ENCODE measurements around the gene SH2D3A. TPM values are rescaled to one million over a fixed set of nuclear protein-coding genes. Genes with fewer than 3 reads are reported as not detected.

The SH2D3A gene
- total RNA-seq, 1 donor from 2014 or later, result 0.15 TPM

- intact Hi-C loops (cut with micrococcal nuclease), result no loop called here
- DNase-seq, result peak; percentile 73
- ATAC-seq, result peak; percentile 2
Observed at GRCh38 chr19:6739883-6740588, 27.2 kb downstream of the SH2D3A start.

DNA sequence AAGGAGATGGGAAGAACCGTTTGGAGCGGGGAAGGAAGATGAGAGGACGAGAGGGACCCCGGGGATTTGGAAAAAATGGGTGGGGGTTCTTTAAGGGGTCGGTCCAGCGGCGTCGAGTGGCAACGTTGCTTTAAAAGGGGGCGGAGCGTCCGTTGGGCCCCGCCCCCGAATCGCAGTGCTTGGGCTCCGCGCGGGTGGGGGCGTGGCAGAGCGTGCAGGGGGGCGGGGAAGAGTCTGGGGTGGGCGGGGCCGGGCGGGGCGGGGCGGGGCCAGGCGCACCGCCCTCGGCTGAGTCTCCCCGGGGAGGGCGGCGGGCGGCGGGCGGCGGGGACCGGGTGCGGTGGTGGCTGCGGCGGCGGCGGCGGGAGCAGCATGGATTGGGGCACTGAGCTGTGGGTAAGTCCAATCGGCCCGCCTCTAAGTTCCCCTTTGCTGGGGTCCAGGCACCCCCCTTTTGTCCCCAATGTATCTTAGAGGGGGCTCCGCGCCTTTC lies 27.8 kb downstream of the SH2D3A start, which contains the start of gene TRIP10:
Gene TRIP10, plus strand, starts transcription at position 291 of the 493 bp plus-strand sequence. Its CDS starts 82 bp downstream, at position 373.
- intact Hi-C loops (cut with micrococcal nuclease), result no loop called here
- ATAC-seq, result peak; percentile 37
- peak; percentile 96 for DNase-seq

- intact Hi-C loops (cut with micrococcal nuclease), result no loop called here
- DNase-seq, result peak; percentile 73
Observed at GRCh38 chr19:6738787-6739389, 28.3 kb downstream of the SH2D3A start.

GRCh38 chr19:6737873-6738786 lies 29.1 kb downstream of the SH2D3A start:
- intact Hi-C loops (cut with micrococcal nuclease), result no loop called here
- ATAC-seq (peak; percentile 46), DNase-seq (peak; percentile 93)

More at GRCh38 chr19:6738787-6739389, 28.3 kb downstream of the SH2D3A start:
- ATAC-seq, result no peak

- intact Hi-C loops (cut with micrococcal nuclease), result no loop called here
- DNase-seq, result peak; percentile 100
- peak; percentile 83 for ATAC-seq
Observed at GRCh38 chr19:6737284-6737872, 29.9 kb downstream of the SH2D3A start, which contains the start of gene GPR108. GPR108 (minus strand) TSS chr19:6737580; CDS start chr19:6737576, 4 bp downstream.

DNA sequence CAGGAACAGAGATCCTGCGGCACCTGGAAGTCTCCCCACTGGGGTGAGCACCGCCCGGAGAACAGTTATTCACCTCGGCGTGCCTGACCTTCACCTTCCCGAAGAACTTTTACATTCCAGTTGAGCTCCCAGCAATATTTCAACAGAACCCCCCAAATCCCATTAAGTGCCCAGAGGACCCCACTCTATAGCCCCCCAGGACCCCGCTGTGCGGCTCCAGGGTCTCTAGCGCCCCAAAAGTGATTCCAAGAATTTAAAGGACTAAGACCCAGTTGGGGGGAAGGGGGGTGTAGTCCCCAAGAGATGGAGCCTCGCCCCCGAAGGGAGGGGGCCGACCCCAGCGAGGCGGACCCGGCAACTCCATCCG lies 30.3 kb downstream of the SH2D3A start:
- no peak for ATAC-seq
- intact Hi-C loops (cut with micrococcal nuclease), result no loop called here
- no peak for DNase-seq

DNA sequence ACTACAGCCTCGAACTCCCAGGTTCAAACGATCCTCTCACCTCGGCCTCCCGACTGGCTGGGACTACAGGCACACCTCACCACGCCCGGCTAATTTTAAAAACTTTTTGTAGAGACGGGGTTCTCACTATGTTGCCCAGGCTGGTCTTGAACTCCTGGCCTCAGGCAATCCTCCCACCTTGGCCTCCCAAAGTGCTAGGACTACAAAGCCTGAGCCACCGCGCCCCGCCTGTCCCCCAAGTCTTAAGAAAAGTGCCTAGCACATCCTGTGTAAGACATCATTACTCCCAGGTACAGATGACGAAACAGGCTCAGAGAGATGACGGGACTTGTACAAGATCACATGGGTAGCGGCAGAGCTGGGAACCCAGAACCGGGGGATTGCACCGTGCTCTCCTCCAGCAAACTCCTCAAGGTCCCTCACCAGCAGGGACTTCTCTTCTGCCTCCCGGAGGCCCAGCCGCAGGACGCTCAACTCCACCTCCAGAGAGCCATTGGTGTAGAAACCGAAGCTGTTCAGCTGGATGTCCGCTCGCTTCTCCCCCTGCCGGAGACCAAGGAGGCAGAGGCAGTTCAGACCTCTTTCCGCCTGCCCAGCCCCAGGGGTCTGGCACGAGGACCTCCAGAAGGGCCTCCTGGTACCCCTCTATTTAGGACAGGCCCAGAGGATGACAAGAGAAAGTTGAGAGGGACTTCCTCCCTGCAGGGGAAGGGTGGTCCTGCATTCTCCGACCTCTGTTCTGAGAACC lies 30.9 kb downstream of the SH2D3A start:
- DNase-seq (peak; percentile 83), ATAC-seq (peak; percentile 22)
- intact Hi-C loops (cut with micrococcal nuclease), result no loop called here

- ATAC-seq (no peak), DNase-seq (no peak)
- intact Hi-C loops (cut with micrococcal nuclease), result no loop called here
Observed at GRCh38 chr19:6735181-6735911, 31.9 kb downstream of the SH2D3A start.

GRCh38 chr19:6734096-6734696 lies 33.0 kb downstream of the SH2D3A start:
- intact Hi-C loops (cut with micrococcal nuclease), result no loop called here
- ATAC-seq, result no peak
- peak; percentile 25 for DNase-seq

GRCh38 chr19:6733338-6734095 lies 33.7 kb downstream of the SH2D3A start:
- intact Hi-C loops (cut with micrococcal nuclease), result no loop called here
- DNase-seq, result no peak
- no peak for ATAC-seq

DNA sequence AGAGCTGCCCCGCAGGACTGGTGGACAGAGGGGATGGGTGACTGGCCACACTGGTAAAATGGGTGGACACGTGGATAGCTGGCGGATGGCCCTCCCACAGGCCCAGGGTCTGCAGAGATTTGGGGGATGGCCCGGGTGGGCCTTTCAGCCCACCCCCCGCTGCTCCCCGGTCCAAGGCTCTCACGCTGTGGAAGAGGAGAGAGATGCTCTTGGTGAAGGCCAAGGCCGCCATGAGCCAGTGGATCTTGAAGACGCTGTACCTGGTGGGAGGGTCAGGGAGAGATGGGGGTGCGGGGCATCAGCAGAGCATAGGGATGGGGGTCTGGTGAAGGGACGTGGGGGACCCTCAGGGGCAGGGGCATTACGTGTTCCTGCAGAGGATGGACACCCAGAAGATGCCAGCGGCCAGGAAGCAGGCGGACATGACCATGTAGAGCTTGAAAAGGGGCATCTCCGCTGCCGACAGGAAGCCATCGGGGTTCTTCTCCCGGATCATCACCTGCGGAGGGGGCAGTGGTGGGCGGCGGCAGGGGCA lies 34.4 kb downstream of the SH2D3A start:
- intact Hi-C loops (cut with micrococcal nuclease), result no loop called here
- ATAC-seq (no peak), DNase-seq (no peak)

- ATAC-seq (no peak), DNase-seq (peak; percentile 24)
- intact Hi-C loops (cut with micrococcal nuclease), result no loop called here
Observed at GRCh38 chr19:6731822-6732221, 35.4 kb downstream of the SH2D3A start.

- DNase-seq (peak; percentile 22), ATAC-seq (no peak)
- intact Hi-C loops (cut with micrococcal nuclease), result no loop called here
Observed at GRCh38 chr19:6730941-6731670, 36.1 kb downstream of the SH2D3A start.

- ATAC-seq (peak; percentile 39), DNase-seq (no peak)
- intact Hi-C loops (cut with micrococcal nuclease), result no loop called here
Observed at GRCh38 chr19:6730153-6730804, 37.0 kb downstream of the SH2D3A start.

DNA sequence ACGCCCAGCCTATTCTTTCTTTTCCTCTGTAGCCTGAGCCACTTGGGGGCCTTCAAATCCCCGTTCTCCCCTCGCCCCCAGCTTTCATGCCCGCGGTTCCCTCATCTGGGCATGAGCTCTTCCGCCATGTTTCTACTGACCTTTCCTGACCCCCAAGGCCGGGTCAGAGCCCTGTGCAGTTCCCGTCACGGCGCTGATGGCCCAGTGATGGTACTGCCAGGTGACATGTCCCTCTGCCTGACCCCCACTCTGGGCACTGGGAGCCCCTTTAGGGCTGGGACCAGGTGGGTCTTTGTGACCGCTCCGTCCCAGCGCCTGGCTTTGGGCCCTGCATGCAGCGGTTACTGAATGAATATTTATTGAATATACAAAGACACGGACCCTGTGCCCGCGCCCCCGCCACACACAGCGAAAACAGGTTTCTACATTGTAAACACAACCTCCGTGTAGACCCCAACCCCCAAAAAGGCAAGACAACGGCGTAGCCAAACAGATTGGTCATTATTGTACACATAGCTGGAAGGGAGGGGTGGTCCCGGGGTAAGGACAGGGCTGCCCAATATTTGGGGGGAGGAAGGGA lies 37.6 kb downstream of the SH2D3A start:
- DNase-seq, result no peak

More for the DNA sequence above, 37.6 kb downstream of the SH2D3A start:
- no peak for ATAC-seq
- intact Hi-C loops (cut with micrococcal nuclease), result no loop called here
